SU-DHL-6 (cell line): Measurements from ENCODE around the gene IGF2.

Experiments used
- CTCF ChIP-seq: fragments of 200-600 bp; sonication (generic); IDR thresholded peaks from one replicate; pipeline ENCODE4 v1.5.1; 2017; ENCODE audit warnings: antibody characterized with exemption, mild to moderate bottlenecking, low read length, moderate library complexity; ENCODE audit not compliant: insufficient read depth, poor library complexity, severe bottlenecking
- EZH2phosphoT487 ChIP-seq: fragments of 200-600 bp; sonication (generic), shearing (Covaris generic); conservative IDR thresholded peaks from 2 replicates; pipeline ENCODE4 v1.6.1; 2018; ENCODE audit warnings: mild to moderate bottlenecking, antibody characterized with exemption, low read length, moderate library complexity, mixed read lengths

- TF ChIP-seq CTCF (no peak), EZH2phosphoT487 (no peak)
Measured at GRCh38 chr11:2139621-2140337, 590 bp upstream of the IGF2 start.
